Peyer's patch (tissue), 4 donors: ENCODE measurements around the gene UBR3. TPM values are rescaled to one million over a fixed set of nuclear protein-coding genes. Genes with fewer than 3 reads are reported as not detected.

ENCODE experiments used
- DNase-seq, 3 donors: peaks; one replicate each; pipeline ENCODE4 v3.0.0-alpha.2; 2017 to 2019
- H3K27ac ChIP-seq, 4 donors: fragments of 200-600 bp; sonication (generic); one replicate each; pipeline ENCODE4 v1.5.1; 2016 to 2019
- H3K27me3 ChIP-seq, 2 donors: fragments of 200-600 bp; sonication (generic); one replicate each; pipeline ENCODE4 v1.5.1; 2019
- H3K36me3 ChIP-seq, 3 donors: fragments of 200-600 bp; sonication (generic); one replicate each; pipeline ENCODE4 v1.5.1; 2016 to 2019
- H3K4me1 ChIP-seq, 4 donors: fragments of 200-600 bp; sonication (generic); one replicate each; pipeline ENCODE4 v1.5.1; 2016 to 2019
- H3K4me3 ChIP-seq, 4 donors: fragments of 200-600 bp; sonication (generic); 1 replicate in 3 of 4; 2 replicates in 1 of 4; pipeline ENCODE4 v1.5.1; 2016 to 2019; ENCODE audit warnings: mild to moderate bottlenecking in 1 of 4
- H3K9me3 ChIP-seq, 4 donors: fragments of 200-600 bp; sonication (generic); one replicate each; pipeline ENCODE4 v1.5.1; 2016 to 2019; ENCODE audit warnings: mild to moderate bottlenecking in 1 of 4
- POLR2A ChIP-seq, 2 donors: fragments of 450-650 bp; IDR thresholded peaks; one replicate each; pipeline ENCODE4 v1.5.1; 2017; ENCODE audit warnings: antibody characterized with exemption in 2 of 2, mild to moderate bottlenecking in 2 of 2, moderate library complexity in 2 of 2
- total RNA-seq, 4 donors: library from RNA; depleted of rRNA; stranded (reverse); fragments of >200 nt; gene quantifications; one replicate each; pipeline ENCODE4 v1.1.0, GENCODE V29; 2016
- TF ChIP-seq, protein P1 (sequence below), 6 experiments: fragments of 450-650 bp in 4 of 6; fragments of 200-600 bp in 2 of 6; sonication (generic) in 1 of 6; IDR thresholded peaks; one replicate each; pipeline ENCODE4 v1.5.1; 2017 to 2019; ENCODE audit warnings: antibody characterized with exemption in 6 of 6, mild to moderate bottlenecking in 3 of 6, moderate library complexity in 1 of 6

Gene UBR3
- total RNA-seq, 4 donors from 2014 or later, result 45.4 to 90.0 (median 72.4) TPM

DNA sequence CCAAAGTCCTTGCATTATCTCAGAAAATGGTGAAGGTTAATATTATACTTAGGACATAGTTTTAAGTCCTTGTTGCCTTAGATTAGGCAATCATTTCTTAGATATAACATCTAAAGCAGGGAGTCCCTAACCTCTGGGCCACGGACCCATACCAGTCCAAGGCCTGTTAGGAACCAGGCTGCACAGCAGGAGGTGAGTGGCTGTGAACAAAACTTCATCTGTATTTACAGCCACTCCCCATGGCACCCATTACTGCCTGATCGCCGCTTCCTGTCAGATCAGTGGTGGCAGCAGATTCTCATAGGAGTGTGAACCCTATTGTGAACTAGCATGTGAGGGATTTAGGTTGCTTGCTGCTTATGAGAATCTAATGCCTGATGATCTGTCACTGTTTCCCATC, 264.2 kb downstream of the UBR3 start:
- H3K27me3 ChIP-seq, result no peaks in the 10 kb centered on the region
- H3K4me1 ChIP-seq, result no peaks in the 10 kb centered on the region
- no peak overlapping the region for H3K27ac ChIP-seq
- H3K9me3 ChIP-seq, result no peaks in the 10 kb centered on the region
- DNase-seq, result no peak
- no peaks in the 10 kb centered on the region for H3K36me3 ChIP-seq
- TF ChIP-seq, protein P1, sequence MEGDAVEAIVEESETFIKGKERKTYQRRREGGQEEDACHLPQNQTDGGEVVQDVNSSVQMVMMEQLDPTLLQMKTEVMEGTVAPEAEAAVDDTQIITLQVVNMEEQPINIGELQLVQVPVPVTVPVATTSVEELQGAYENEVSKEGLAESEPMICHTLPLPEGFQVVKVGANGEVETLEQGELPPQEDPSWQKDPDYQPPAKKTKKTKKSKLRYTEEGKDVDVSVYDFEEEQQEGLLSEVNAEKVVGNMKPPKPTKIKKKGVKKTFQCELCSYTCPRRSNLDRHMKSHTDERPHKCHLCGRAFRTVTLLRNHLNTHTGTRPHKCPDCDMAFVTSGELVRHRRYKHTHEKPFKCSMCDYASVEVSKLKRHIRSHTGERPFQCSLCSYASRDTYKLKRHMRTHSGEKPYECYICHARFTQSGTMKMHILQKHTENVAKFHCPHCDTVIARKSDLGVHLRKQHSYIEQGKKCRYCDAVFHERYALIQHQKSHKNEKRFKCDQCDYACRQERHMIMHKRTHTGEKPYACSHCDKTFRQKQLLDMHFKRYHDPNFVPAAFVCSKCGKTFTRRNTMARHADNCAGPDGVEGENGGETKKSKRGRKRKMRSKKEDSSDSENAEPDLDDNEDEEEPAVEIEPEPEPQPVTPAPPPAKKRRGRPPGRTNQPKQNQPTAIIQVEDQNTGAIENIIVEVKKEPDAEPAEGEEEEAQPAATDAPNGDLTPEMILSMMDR (IDR thresholded peaks at IDR 0.05), result no peak
- no peak for TF ChIP-seq POLR2A (IDR thresholded peaks at IDR 0.05)
- no peak overlapping the region for H3K4me3 ChIP-seq

DNA sequence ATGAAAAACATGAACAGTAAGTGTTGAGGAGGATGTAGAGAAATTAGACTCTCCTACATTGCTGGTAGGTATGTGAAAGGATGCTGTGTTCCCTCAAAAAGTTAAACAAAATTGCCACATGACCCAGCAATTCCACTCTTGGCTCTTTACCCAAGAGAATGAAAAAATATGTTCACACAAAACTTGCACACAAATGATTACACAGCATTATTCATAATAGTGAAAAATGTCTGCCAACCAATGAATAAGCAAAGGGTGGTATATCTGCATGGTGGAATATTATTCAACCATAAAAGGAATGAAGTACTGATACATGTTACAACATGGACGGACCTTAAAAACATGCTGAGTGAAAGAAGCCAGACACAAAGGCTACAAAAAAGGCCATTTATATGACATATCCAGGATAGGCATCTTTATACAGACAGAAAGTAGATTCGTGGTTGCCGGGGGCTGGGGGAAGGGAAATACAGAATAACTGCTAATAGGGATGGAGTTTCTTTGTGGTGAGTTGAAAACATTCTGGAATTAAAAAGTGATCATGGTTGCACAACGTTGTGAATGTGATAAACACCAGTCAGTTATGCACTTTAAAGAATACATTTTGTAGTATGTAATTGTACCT, 265.3 kb downstream of the UBR3 start:
- no peak for DNase-seq
- Histone ChIP-seq H3K27me3 (no peaks in the 10 kb centered on the region), H3K36me3 (no peaks in the 10 kb centered on the region), H3K9me3 (no peaks in the 10 kb centered on the region), H3K4me3 (no peak overlapping the region), H3K4me1 (no peaks in the 10 kb centered on the region), H3K27ac (no peak overlapping the region)
- TF ChIP-seq POLR2A (IDR thresholded peaks at IDR 0.05), result no peak
- TF ChIP-seq, protein P1 (IDR thresholded peaks at IDR 0.05), result no peak

DNA sequence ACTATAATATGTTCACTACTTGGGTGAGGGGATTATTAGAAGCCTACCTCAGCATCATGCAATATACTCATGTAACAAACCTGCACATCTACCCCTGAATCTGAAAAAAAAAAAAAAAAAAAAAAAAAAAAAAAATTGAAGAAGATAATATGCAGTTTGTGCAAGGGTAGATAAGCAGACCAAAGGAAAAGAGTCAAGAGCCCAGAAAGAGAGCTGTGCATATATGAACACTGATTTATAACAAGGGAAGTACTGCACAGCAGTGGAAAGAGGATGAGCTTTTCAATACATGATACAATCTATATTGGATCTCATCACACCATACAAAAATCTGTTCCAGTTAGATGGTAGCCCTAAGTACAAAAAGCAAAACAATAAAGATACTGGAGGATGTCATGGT, 268.1 kb downstream of the UBR3 start:
- Histone ChIP-seq H3K9me3 (no peaks in the 10 kb centered on the region), H3K27ac (no peak overlapping the region), H3K4me1 (no peaks in the 10 kb centered on the region), H3K27me3 (no peaks in the 10 kb centered on the region), H3K4me3 (no peak overlapping the region), H3K36me3 (no peaks in the 10 kb centered on the region)
- TF ChIP-seq, protein P1 (IDR thresholded peaks at IDR 0.05), result no peak
- no peak for TF ChIP-seq POLR2A (IDR thresholded peaks at IDR 0.05)
- DNase-seq, result no peak

DNA sequence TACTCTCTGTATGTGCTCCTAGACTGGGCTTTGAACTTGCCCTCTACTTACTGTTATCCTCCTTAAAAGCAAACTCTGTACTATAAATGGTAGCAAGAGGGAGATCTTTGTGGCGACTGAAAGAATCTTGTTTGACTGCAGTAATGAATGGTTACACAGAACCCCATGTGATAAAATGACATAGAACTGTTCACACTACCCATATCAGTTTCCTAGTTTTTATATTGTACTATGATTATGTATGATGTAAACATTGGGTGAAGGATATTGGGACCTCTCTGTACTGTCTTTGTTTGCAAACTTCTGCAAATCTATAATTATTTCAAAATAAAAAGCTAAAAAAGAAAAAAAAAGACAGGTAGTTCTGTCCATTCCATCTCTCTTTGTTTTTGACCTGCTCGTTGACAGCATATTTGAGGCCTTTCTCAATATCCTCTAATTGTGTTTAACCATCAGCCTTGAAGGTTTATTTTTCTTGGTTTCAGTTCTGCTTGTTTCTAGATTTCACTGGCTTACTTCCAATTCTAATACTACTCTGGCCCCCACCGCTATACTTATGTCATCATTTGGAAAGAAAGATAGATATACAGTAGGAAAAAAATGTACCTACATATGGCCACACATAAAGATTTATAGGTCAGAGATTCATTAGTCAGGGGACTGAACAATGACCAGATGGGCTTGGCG, 271.5 kb downstream of the UBR3 start:
- Histone ChIP-seq H3K27me3 (no peaks in the 10 kb centered on the region), H3K4me1 (no peaks in the 10 kb centered on the region), H3K9me3 (no peaks in the 10 kb centered on the region), H3K27ac (no peak overlapping the region), H3K4me3 (no peak overlapping the region), H3K36me3 (no peaks in the 10 kb centered on the region)
- no peak for DNase-seq
- no peak for TF ChIP-seq POLR2A (IDR thresholded peaks at IDR 0.05)
- TF ChIP-seq, protein P1 (IDR thresholded peaks at IDR 0.05), result no peak

DNA sequence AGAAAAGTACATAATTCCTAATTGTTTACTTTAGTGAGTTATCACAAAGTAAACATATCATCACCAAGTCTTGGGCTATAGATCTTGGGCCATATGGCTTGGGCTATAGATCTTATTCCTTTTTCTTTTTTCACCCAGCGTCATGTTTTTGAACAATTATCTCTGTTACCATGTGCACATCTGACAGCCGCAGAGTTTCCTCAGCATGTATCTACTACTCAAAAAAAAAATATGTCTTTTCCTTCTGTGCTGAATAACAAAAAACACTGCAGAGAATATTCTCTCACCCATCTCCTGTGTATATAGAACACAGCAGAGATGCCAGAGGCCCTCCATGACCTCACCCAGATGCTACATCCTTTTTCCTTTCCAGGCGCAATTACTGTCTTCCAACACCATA, 274.5 kb downstream of the UBR3 start:
- no peak overlapping the region for H3K27ac ChIP-seq
- no peaks in the 10 kb centered on the region for H3K27me3 ChIP-seq
- no peaks in the 10 kb centered on the region for H3K36me3 ChIP-seq
- no peaks in the 10 kb centered on the region for H3K9me3 ChIP-seq
- H3K4me1 ChIP-seq, result no peaks in the 10 kb centered on the region
- no peak for DNase-seq
- no peak overlapping the region for H3K4me3 ChIP-seq
- TF ChIP-seq, protein P1 (IDR thresholded peaks at IDR 0.05), result no peak
- no peak for TF ChIP-seq POLR2A (IDR thresholded peaks at IDR 0.05)
